ENCODE measurements around the gene SV2C.
"Not testable (repeated sequence)": the region's sequence is repeated elsewhere in the genome, so short reads cannot be mapped to it uniquely, and the experiment has no call there.

The SV2C gene

DNA sequence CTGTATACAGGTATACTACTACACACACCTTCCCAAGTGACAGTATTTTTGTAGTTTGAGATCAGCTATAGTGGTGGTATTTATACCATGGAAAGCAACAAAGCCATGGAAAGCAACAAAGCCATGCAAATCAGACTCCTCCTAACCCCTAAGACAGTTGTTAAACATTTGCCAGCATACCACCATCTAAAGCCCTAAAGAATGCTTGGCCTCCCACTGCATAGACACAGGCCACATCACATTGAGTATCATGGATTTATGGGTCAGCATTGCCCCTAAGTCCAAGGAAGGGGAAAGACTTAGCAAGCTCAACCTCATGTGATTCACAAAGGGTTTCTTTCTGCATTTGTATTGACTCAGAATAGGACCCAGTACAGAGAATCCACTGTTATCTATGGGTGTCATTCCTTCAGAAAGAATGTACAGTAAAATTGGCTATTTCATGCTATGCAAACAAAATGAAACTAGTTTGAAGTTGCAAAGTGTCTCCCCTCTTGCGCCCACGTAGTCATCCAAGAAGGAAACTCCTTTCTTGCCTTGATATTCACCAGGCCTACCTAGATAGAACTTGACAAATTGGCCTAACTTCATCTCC is 249.5 kb downstream of the SV2C start:
- in situ Hi-C loops (cut with MboI; ENCODE audit: low sequenced_read_pairs) = no loop called here

DNA sequence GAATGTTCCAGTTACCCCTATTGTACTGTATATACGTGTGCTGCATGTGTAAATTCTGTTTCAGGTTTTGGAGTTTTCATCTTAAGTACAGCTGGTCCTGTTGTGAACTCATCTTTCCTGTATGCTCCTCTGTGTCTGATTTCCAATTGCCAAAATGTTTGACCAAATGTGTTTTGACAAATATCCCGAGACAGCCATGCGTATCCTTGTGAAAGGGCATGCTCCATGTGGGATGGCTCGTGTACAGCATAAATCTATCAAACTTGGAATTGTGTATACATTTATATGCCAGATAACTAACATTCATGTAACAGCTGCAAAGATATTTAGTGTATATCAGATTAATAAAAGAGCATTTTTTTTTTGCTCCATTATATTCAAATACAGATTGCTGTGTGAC is 250.4 kb downstream of the SV2C start:
- in situ Hi-C loops (cut with MboI; ENCODE audit: low sequenced_read_pairs) = no loop called here

DNA sequence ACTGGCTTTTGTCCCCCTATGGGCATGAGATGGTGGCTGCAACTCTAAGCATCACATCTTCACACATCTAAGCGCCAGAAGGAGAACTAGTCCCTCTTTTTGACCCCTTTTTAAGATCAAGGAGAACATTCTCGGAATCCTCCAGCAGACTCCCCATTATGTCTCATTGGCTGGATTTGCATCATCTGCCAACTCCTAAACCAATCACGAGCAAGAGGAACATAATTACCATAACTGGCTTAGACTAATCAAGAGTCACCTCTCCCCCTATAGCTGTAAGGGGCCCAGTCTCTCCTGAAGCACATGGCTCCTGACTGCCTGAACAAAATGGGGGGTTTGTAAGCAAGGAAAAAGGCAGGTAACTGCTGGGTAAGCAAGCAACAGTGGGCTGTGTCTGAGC is 251.4 kb downstream of the SV2C start:
- in situ Hi-C loops (cut with MboI; ENCODE audit: low sequenced_read_pairs) = no loop called here

DNA sequence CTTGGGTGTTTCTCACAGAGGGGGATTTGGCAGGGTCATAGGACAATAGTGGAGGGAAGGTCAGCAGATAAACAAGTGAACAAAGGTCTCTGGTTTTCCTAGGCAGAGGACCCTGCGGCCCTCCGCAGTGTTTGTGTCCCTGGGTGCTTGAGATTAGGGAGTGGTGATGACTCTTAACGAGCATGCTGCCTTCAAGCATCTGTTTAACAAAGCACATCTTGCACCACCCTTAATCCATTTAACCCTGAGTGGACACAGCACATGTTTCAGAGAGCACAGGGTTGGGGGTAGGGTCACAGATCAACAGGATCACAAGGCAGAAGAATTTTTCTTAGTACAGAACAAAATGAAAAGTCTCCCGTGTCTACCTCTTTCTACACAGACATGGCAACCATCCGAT is 252.3 kb downstream of the SV2C start:
- in situ Hi-C loops (cut with MboI; ENCODE audit: low sequenced_read_pairs) = not testable (repeated sequence)

DNA sequence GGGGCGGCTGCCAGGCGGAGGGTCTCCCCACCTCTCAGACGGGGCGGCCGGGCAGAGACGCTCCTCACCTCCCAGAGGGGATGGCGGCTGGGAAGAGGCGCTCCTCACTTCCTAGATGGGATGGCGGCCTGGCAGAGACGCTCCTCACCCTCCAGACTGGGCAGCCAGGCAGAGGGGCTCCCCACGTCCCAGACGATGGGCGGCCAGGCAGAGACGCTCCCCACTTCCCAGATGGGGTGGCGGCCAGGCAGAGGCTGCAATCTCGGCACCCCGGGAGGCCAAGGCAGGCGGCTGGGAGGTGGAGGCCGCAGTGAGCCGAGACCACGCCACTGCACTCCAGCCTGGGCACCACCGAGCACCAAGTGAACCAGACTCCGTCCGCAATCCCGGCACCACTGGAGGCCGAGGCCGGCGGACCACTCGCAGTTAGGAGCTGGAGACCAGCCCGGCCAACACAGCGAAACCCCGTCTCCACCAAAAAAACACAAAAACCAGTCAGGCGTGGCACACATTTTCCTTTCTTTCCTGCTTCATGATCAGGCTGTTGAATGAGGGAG is 253.1 kb downstream of the SV2C start:
- in situ Hi-C loops (cut with MboI; ENCODE audit: low sequenced_read_pairs) = not testable (repeated sequence)

DNA sequence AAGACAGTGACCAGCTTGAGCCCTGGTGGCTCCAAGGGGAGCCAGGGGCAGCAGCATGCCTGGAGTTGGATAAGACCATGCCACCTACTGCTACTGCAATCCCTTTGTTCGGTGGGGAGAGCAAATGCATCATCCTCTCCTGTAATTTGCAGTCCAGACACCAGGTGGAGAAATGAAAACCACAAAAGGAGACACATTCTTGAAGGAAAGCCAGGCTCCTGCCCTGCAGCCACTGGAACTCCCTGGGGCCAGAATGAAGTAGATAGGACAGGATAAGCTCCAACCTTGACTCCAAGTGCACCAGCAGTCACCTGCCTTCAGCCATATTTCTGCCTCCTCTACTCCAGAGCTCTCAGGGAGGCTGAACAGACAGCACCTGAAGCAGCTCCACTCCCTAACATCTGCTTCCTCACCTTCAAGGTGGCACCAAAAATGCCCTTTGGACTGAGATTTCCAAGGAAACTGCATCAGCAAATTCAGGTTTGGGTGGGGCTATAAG is 254.8 kb downstream of the SV2C start:
- in situ Hi-C loops (cut with MboI; ENCODE audit: low sequenced_read_pairs) = no loop called here

DNA sequence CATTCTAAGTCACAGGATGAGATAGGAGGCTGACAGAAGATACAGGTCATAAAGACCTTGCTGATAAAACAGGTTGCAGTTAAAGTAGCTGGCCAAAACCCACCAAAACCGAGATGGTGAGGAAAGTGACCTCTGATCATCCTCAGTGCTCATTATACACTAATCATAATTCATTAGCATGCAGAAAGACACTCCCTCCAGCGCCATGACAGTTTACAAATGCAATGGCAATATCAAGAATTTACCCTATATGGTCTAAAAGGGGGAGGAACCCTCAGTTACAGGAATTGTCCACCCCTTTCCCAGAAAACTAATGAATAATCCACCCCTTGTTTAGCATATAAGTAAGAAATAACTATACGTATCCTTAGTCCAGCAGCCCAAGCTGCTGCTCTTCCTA is 256.7 kb downstream of the SV2C start:
- in situ Hi-C loops (cut with MboI; ENCODE audit: low sequenced_read_pairs) = no loop called here

DNA sequence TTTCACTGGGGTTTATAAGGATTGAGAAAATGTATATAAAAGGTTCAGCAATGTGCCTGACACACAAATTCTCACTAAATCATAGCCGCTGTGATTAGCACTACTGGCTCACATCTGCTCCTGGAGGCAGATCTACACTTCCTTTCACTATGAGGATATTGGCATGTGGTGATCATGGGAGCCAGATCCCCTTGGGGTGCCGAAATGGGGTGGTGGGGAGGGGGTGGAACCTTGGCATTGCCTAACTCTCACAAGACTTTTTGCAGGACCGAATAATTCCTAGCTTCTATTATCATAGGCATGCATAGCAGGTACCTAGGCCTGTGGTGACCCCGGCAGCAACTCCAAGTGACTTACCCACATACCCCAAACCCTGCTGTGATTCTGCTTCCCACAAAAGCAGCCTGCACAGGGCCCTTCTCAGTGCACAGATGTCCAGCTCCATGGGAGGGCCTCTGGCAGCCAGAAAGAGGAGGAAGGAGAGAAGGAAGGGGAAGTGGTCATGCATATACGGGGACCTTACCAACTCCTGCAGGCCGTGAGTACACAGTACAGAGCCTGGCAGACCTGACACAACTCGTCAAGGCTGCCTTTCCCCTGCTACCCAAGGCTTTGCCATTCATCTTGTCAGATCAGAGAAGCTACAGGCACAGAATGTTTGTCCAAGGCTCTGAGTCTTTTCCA is 258.6 kb downstream of the SV2C start:
- in situ Hi-C loops (cut with MboI; ENCODE audit: low sequenced_read_pairs) = no loop called here

DNA sequence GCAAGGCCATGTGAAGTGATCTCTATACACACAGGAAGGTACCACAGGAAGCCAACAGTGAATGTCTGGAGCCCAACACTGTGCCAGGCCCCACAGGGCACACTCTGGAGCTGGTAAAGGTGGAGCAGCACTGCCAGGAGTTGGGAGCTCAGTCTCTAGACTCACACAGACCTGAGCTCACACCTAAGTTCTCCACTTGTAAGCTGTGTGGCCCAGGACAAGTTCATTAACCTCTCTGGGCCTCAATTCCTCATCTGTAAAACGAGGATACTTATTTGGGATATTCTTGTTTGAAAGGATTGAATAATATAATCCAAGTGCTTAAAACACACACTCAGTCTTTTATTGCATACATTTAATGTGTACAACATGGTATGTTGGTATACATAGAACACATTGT is 259.3 kb downstream of the SV2C start:
- in situ Hi-C loops (cut with MboI; ENCODE audit: low sequenced_read_pairs) = no loop called here

DNA sequence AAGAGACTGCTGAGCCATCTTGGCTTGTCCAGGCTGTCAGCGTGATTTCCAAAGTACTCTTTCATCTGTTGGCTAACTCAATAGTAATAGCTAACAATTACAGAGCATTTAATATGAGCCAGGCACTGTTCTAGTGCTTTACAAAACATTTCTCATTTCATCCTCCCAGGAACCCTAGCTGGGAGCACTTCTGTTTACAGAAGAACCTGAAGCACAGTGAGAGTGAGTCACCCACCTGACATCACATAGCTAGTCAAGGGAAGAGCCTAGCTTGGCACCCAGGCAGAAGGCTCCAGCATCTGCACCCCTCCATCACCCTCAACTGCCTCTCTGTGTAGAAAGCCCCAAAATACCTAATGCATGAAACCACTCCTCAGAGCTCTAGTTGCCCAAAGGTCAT is 262.4 kb downstream of the SV2C start:
- in situ Hi-C loops (cut with MboI; ENCODE audit: low sequenced_read_pairs) = no loop called here

DNA sequence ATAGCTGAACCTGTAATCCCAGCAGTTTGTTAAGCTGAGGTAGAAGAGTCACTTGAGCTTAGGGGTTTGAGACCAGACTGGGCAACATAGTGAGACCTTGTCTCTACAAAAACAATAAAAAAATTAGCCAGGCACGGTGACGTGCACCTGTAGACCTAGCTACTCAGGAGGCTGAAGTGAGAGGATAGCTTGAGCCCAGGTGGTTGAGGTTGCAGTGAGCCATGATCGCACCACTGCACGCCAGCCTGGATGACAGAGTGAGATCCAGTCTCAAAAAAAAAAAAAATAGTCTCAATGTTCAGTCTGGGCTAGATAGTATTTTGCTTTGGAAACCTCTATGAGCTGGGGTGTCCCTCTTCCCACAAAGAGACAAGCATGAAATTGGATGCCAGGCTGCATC is 268.0 kb downstream of the SV2C start:
- in situ Hi-C loops (cut with MboI; ENCODE audit: low sequenced_read_pairs) = no loop called here

DNA sequence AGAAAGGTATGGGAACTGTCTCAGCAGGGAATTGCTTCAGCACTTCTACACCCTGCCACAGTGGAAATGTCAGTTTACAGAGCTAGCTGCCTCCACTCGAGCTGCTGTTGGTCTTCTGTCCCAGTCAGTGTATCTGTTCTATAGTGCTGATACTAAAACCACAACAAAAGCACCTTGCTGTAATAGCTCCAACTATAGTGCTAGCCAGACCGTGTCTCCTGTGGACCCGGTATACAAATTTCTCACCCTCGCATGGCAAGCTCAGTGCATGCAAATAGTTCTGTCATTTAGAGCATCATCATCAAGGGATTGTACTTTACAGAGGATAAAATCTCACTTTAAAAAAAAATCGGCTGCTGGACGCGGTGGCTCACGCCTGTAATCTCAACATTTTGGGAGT is 268.4 kb downstream of the SV2C start:
- in situ Hi-C loops (cut with MboI; ENCODE audit: low sequenced_read_pairs) = no loop called here

DNA sequence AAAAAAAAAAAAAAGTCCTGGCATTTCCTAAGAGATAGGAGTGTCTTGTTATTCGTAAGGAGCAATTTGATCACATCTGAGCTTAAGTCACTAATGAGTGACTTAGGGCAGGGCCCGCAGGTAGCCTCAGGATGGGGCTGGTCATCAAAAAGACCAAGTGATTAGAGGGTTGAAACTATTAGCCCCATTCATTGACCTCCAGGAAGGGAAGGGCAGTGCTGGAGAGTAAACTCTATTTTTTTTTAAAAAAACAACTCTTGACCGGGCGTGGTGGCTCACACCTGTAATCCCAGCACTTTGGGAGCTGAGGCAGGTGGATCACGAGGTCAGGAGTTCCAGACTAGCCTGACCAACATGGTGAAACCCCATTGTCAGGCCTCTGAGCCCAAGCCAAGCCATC is 273.7 kb downstream of the SV2C start:
- in situ Hi-C loops (cut with MboI; ENCODE audit: low sequenced_read_pairs) = no loop called here

DNA sequence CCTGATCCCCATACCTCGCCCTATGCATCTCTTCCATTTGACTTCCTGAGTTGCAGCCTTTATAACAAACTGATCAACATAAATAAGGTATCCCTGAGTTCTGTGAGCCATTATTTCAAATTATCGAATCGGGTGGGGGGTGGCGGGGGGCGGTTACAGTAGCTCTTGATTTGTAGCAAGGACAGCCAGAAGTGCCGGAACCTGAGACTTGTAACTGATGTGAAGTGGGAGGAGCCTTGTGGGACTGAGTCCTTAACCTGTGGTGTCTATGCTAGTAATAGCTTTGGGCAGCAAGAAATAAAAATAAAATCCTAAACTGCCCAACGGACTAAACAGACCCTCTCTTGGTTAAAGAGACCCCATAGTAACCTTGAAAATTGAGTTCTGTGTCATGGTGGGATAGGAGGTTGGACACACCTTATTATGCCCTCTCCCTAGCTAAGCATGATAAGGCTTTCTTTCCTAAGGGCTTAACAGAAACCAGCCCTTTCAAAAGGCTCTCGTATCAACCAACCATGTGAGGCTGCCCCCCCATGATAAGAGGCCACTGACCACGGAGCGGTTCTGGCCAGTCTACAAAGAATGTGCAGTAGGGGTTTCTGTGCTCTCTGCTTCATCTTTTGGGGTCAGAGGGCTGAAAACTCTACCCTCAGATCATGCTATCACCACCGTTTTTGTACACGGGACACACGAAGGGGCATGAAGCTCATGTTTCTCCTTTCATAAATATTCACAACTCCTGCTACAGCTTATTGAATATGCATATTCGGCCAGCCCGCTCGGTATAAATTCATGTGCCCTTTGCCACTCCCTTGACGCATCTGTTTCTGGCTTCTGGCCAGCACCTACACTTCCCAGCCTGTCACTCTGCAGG is 280.4 kb downstream of the SV2C start:
- in situ Hi-C loops (cut with MboI; ENCODE audit: low sequenced_read_pairs) = no loop called here

DNA sequence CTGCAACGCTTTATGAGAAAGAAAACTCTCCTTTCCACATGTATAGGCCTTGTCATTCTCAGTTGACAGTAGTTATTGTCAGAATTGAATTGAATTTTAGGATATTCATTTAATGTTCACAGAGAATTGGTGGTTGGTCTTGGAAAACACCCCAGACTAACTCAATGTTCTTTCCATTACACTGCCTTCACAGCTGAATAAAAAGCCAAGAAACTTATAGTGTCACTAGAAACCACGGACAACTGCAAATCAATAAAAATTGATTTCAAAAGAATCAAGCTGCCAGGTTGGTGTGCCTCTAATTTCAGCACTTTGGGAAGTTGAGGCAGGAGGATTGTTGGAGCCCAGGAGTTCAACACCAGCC is 281.0 kb downstream of the SV2C start:
- in situ Hi-C loops (cut with MboI; ENCODE audit: low sequenced_read_pairs) = no loop called here

DNA sequence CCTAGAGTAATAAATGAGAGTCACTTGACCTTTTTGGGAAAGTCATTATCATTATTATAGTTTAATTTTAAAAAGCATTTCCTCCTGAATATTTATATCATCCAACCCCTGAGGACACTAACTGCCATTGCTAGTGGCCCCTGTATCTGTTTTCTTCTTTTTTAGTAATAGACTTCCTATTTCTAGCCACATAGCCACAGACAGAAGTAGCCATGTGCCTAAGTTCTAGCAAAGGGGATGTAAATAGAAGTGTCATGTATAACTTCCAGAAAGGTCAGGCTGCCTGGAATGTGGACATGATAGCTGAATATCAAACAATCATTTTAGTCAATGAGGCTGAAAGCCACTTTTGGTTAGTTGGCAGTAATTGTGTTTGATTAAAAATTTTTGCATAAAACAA is 282.4 kb downstream of the SV2C start:
- in situ Hi-C loops (cut with MboI; ENCODE audit: low sequenced_read_pairs) = no loop called here

DNA sequence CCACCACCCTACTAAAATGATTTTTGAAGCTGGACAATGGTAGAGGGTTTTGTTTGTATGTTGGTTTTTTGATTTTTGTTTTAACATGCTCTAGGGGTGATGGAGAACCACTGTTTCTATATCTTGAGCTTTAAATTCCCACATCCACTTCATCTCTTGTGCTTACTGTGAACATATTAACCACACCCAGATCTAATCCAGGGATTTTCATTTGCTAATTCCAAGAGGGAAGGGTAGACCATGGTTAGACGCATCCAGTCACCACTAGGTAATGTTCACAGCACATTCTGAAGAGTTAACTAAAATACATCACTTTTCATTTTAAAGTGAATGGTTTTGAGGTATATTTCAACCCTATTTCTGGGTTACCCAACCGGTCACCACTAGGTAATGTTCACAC is 283.4 kb downstream of the SV2C start:
- in situ Hi-C loops (cut with MboI; ENCODE audit: low sequenced_read_pairs) = no loop called here

DNA sequence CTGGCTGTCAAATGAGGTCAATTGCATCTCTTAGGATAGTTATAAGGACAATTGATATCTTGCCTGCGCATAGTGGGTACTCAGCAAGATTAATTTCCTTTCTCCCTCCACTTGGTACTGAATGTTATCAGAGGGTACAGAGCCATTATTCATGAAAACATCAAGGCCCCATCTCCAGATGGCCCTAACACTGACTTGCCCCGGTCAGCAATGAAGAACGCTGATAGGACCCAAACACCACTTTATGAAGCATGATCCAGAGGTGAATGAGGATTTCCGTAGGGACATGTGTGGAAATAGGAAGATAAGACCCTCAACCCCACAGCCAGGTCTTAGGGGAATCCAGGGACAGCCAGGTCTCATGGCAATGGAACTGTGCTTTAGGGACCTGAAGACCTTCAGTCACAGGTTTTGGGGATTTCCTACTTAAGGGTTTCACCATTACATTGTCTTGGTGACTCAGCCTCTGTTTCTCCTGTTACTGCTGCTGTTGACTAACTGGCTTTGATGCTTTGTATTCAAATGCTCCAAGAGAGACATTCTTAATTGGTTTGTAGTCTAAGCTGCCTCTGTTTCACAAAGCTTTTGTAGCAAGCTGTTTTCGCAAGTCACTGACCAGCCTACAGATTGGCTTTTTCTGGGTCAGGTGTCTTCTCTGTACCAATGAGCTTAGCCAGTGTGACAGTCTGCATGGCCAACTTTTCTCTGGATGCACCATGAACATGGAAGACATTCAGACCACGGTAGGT is 284.6 kb downstream of the SV2C start:
- in situ Hi-C loops (cut with MboI; ENCODE audit: low sequenced_read_pairs) = no loop called here

DNA sequence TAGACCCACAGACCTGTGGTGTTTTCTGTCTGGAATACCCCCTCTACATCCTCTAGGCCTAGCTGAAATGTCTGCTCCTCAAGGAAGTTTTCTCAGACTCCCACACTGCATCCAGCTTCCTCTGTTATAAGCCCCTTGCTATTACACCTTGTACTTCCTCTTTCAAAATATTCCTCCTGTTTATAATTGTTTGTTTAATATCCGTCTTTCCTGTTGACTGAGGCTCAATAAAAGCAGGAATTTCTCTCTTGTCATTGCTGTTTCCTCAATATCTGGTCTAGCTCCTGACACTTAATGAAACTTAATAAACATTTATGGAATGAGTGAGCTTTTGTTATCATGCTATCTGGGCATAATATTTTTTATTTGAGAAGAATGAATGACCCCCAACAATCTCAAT is 285.8 kb downstream of the SV2C start:
- in situ Hi-C loops (cut with MboI; ENCODE audit: low sequenced_read_pairs) = no loop called here

DNA sequence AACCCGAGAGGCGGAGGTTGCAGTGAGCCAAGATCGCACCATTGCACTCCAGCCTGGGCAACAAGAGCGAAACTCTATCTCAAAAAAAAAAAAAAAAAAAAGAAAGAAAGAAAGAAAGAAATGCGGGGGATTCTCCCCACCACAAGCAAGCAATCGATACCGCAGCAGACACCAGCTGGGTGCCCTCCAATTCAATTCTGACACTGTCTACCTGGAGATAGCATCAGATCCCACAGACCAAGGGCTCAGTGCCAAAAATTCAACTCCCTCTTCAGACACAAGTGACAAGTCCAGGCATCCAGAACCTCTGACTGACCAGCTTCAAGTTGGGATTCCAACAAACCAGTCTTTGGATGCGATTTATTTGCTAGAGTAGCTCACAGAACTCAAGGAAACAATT is 286.5 kb downstream of the SV2C start:
- in situ Hi-C loops (cut with MboI; ENCODE audit: low sequenced_read_pairs) = not testable (repeated sequence)

DNA sequence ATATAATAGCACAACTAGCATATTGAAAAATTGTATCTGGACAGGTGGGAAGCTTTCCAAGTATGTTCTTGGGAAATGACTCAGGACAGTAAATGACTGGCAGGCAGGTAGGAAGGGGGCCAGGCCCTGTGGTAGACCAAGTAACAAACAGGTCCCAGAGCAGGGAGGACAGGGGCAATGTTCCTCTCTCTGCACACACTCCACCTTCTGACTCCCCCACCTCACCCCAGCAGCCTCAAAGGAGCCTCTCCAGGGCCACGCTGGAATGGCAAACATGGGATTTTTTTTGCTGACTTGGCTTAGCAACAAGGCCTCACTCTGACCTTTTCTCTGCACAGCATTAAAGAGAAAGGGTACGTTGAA is 288.8 kb downstream of the SV2C start:
- in situ Hi-C loops (cut with MboI; ENCODE audit: low sequenced_read_pairs) = no loop called here

Measured in HL-60/S4 (cell line).